Retina (tissue), 1 donor: Measurements from ENCODE around the gene CDK17.
"Not testable (repeated sequence)": the region's sequence is repeated elsewhere in the genome, so short reads cannot be mapped to it uniquely, and the experiment has no call there.

Experiments
- DNase-seq: peaks from one replicate; pipeline ENCODE4 v3.0.0-alpha.2; 2016

The CDK17 gene

GRCh38 chr12:96416033-96416799, 16.0 kb upstream of the CDK17 start:
- DNase-seq: no peak

- no peak for DNase-seq
Observed at GRCh38 chr12:96414637-96415036, 14.4 kb upstream of the CDK17 start.

- no peak for DNase-seq
Observed at GRCh38 chr12:96412431-96412830, 12.2 kb upstream of the CDK17 start.

GRCh38 chr12:96409731-96410130, 9.5 kb upstream of the CDK17 start:
- DNase-seq: no peak

GRCh38 chr12:96408993-96409392, 8.8 kb upstream of the CDK17 start:
- DNase-seq: no peak

GRCh38 chr12:96407429-96408097, 7.3 kb upstream of the CDK17 start:
- DNase-seq: not testable (repeated sequence)

- DNase-seq: no peak
Observed at GRCh38 chr12:96404696-96405095, 4.5 kb upstream of the CDK17 start.

GRCh38 chr12:96403870-96404269, 3.6 kb upstream of the CDK17 start:
- DNase-seq: no peak

GRCh38 chr12:96402522-96402921, 2.3 kb upstream of the CDK17 start:
- DNase-seq: not testable (repeated sequence)

- peak; percentile 14 for DNase-seq
Observed at GRCh38 chr12:96402061-96402460, 1.8 kb upstream of the CDK17 start.

GRCh38 chr12:96401076-96401871, 1.0 kb upstream of the CDK17 start:
- no peak for DNase-seq

GRCh38 chr12:96400631-96401075, 414 bp upstream of the CDK17 start:
- DNase-seq: peak; percentile 80

GRCh38 chr12:96399120-96399918, 920 bp downstream of the CDK17 start:
- peak; percentile 87 for DNase-seq

- DNase-seq: no peak
Observed at GRCh38 chr12:96398424-96399119, 1.7 kb downstream of the CDK17 start.

- peak; percentile 8 for DNase-seq
Observed at GRCh38 chr12:96397756-96398423, 2.3 kb downstream of the CDK17 start.

GRCh38 chr12:96396914-96397313, 3.3 kb downstream of the CDK17 start:
- DNase-seq: no peak

- DNase-seq: no peak
Observed at GRCh38 chr12:96396209-96396608, 4.0 kb downstream of the CDK17 start.

- DNase-seq: no peak
Observed at GRCh38 chr12:96395236-96395635, 5.0 kb downstream of the CDK17 start.

GRCh38 chr12:96393229-96393628, 7.0 kb downstream of the CDK17 start:
- not testable (repeated sequence) for DNase-seq

- DNase-seq: no peak
Observed at GRCh38 chr12:96392397-96392796, 7.8 kb downstream of the CDK17 start.

GRCh38 chr12:96387981-96388380, 12.3 kb downstream of the CDK17 start:
- DNase-seq: no peak
